SU-DHL-6 (cell line): Measurements from ENCODE around the gene TMSB4X.

ENCODE experiments used
- EZH2phosphoT487 ChIP-seq: fragments of 200-600 bp; sonication (generic), shearing (Covaris generic); conservative IDR thresholded peaks from 2 replicates; pipeline ENCODE4 v1.6.1; 2018; ENCODE audit warnings: mild to moderate bottlenecking, antibody characterized with exemption, low read length, moderate library complexity, mixed read lengths
- TF ChIP-seq, protein P1 (sequence below): fragments of 200-600 bp; sonication (generic); IDR thresholded peaks from one replicate; pipeline ENCODE4 v1.5.1; 2017; ENCODE audit warnings: antibody characterized with exemption, mild to moderate bottlenecking, low read length, moderate library complexity; ENCODE audit not compliant: insufficient read depth, poor library complexity, severe bottlenecking

DNA sequence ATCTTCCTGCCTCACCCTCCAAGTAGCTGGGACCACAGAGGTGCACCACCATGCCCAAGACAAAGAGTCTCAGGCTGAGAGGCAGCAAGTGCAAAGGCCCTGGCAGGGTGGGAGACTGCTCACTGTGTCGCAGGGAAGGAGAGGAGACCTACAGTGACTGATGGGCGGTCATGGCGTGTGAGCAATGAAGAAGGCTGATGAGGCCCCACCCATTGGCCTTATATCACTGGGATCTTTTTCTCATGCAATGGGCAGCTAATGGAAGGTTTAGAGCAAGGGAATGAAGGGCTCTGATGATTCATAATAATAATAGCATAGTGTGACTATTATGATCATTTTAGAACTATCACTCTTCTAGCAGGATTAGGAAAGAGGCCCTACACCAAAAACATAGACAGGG lies 48.7 kb downstream of the TMSB4X start:
- TF ChIP-seq, protein P1, sequence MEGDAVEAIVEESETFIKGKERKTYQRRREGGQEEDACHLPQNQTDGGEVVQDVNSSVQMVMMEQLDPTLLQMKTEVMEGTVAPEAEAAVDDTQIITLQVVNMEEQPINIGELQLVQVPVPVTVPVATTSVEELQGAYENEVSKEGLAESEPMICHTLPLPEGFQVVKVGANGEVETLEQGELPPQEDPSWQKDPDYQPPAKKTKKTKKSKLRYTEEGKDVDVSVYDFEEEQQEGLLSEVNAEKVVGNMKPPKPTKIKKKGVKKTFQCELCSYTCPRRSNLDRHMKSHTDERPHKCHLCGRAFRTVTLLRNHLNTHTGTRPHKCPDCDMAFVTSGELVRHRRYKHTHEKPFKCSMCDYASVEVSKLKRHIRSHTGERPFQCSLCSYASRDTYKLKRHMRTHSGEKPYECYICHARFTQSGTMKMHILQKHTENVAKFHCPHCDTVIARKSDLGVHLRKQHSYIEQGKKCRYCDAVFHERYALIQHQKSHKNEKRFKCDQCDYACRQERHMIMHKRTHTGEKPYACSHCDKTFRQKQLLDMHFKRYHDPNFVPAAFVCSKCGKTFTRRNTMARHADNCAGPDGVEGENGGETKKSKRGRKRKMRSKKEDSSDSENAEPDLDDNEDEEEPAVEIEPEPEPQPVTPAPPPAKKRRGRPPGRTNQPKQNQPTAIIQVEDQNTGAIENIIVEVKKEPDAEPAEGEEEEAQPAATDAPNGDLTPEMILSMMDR: no peak
- TF ChIP-seq EZH2phosphoT487: no peak
